Measurements from ENCODE around the gene DIAPH1. TPM values are rescaled to one million over a fixed set of nuclear protein-coding genes. Genes with fewer than 3 reads are reported as not detected.

DIAPH1 gene
- total RNA-seq, 4 donors from 2014 or later, result 35.2 to 62.3 (median 53.4) TPM

DNA sequence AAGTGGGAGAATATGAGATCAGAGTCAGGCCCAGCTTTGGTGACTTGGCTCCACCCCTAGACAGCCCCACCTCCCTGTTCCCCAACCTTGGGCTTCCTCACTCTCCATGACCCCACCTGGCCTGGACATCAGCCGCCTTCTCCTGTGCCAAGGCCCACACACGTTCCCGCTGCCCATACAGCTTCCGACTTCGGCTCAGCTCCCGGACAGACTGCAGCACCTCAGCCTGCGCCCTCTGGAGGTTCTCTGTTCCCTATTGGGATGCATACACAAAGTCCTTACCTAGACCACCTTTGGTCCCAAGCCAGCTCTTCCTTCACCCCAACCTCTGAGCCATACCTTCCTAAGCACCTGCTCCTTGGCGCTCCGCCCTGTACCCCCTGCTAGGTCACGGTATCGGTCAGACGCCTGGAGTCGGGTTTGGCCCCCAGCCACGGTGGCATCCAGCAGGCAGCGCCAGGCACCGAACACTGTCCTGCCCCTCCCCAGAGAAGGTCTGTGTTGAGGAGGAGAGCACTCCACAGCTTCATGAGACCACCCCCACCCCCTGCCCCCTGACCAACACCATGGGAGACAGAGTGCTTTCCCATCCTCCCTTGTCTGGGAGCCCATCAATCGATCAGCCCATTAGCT, 30.4 kb upstream of the DIAPH1 start:
- peaks cover 0 to 23% (median 10%) of the 10 kb centered on the region in 3 donors for H3K4me1 ChIP-seq
- H3K27ac ChIP-seq, result no peak overlapping the region
- no peak overlapping the region for H3K4me3 ChIP-seq
- peaks cover 0 to 48% of the 10 kb centered on the region in 2 donors for H3K36me3 ChIP-seq
- H3K27me3 ChIP-seq, result no peaks in the 10 kb centered on the region
- no peaks in the 10 kb centered on the region for H3K9me3 ChIP-seq
- WGBS, 2 donors (ENCODE audit: low coverage in 1 of 2), result 82 to 100% methylated on average over 1 to 6 of the region's 17 CpGs
- TF ChIP-seq POLR2A (IDR thresholded peaks at IDR 0.05), result no peak
- ATAC-seq, result no peak

DNA sequence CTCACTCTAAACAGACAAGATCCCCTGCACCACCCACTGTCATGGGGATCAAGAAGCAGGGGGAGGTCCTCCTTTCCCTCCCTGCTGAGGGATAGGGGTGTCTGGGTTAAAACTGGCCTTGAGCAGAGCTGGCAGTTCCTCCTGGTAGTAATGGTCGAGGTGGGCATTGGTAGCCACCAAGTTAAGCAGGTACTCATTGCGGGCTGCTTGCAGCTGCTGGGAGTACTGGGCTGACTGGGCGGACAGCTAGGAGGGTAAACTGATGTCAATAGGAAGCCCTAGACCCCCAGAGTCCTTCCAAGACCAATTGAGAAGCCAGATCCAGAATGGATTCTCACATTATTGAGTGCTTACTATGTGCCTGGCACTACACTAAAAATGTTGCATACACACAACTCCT, 29.1 kb upstream of the DIAPH1 start:
- Histone ChIP-seq H3K9me3 (no peaks in the 10 kb centered on the region), H3K4me3 (no peak overlapping the region), H3K27ac (no peak overlapping the region), H3K27me3 (no peaks in the 10 kb centered on the region), H3K36me3 (peaks cover 0 to 54% of the 10 kb centered on the region in 2 donors), H3K4me1 (peaks cover 0 to 23% (median 10%) of the 10 kb centered on the region in 3 donors)
- no peak for ATAC-seq
- WGBS, 2 donors (ENCODE audit: low coverage in 1 of 2), result 60% methylated on average over 1 of the region's 3 CpGs; no CpG with 5 or more reads in 1 of the 2 donors
- TF ChIP-seq POLR2AphosphoS5 (IDR thresholded peaks at IDR 0.05) (no peak), CTCF (IDR thresholded peaks at IDR 0.05) (no peak), EP300 (IDR thresholded peaks at IDR 0.05) (no peak), POLR2A (IDR thresholded peaks at IDR 0.05) (no peak)

DNA sequence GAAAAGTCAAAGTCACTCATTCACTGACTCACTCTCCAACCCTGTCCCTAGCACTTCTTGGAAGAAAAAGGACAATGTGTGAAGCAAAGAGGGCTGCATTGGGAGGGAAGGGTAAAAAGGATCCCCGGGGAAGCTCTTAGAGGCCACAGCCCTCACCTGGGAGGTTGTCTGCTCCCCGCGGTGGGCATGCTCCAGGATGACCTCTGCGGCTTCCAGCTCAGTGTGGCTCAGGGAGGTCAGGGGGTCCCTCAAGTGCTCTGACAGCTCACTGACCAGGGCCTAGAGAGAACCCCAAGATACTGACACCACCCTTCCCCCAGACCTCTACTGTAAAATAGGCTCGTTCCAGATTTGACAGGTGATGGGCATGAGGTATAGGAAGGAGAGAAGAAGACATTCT, 28.4 kb upstream of the DIAPH1 start:
- TF ChIP-seq POLR2A (IDR thresholded peaks at IDR 0.05) (no peak), CTCF (IDR thresholded peaks at IDR 0.05) (no peak), POLR2AphosphoS5 (IDR thresholded peaks at IDR 0.05) (no peak), EP300 (IDR thresholded peaks at IDR 0.05) (no peak)
- Histone ChIP-seq H3K36me3 (peaks cover 0 to 60% of the 10 kb centered on the region in 2 donors), H3K9me3 (no peaks in the 10 kb centered on the region), H3K4me3 (no peak overlapping the region), H3K4me1 (peaks cover 0 to 23% (median 10%) of the 10 kb centered on the region in 3 donors), H3K27me3 (no peaks in the 10 kb centered on the region), H3K27ac (no peak overlapping the region)
- WGBS, 2 donors (ENCODE audit: low coverage in 1 of 2), result 81 to 100% methylated on average over 1 to 5 of the region's 5 CpGs
- ATAC-seq, result no peak

GRCh38 chr5:141646026-141646425, 27.2 kb upstream of the DIAPH1 start:
- peaks cover 0 to 16% (median 10%) of the 10 kb centered on the region in 3 donors for H3K4me1 ChIP-seq
- no peaks in the 10 kb centered on the region for H3K27me3 ChIP-seq
- H3K36me3 ChIP-seq, result peaks cover 0 to 72% of the 10 kb centered on the region in 2 donors
- no peaks in the 10 kb centered on the region for H3K9me3 ChIP-seq
- WGBS, 2 donors (ENCODE audit: low coverage in 1 of 2), result 90% methylated on average over 6 of the region's 6 CpGs; no CpG with 5 or more reads in 1 of the 2 donors
- H3K4me3 ChIP-seq, result no peak overlapping the region
- no peak overlapping the region for H3K27ac ChIP-seq
- no peak for ATAC-seq
- TF ChIP-seq EP300 (IDR thresholded peaks at IDR 0.05), result no peak
- no peak for TF ChIP-seq CTCF (IDR thresholded peaks at IDR 0.05)
- TF ChIP-seq POLR2A (IDR thresholded peaks at IDR 0.05), result no peak
- no peak for TF ChIP-seq POLR2AphosphoS5 (IDR thresholded peaks at IDR 0.05)

- Histone ChIP-seq H3K4me3 (no peak overlapping the region), H3K27me3 (peaks cover 11% of the 10 kb centered on the region), H3K9me3 (no peaks in the 10 kb centered on the region), H3K36me3 (peaks cover 0 to 66% of the 10 kb centered on the region in 2 donors), H3K27ac (no peak overlapping the region), H3K4me1 (peaks cover 0 to 13% (median 8%) of the 10 kb centered on the region in 3 donors)
- ATAC-seq, result no peak
- 100% methylated on average over 1 of the region's 2 CpGs; no CpG with 5 or more reads in 1 of the 2 donors for WGBS, 2 donors (ENCODE audit: low coverage in 1 of 2)
- no peak for TF ChIP-seq POLR2AphosphoS5 (IDR thresholded peaks at IDR 0.05)
- TF ChIP-seq EP300 (IDR thresholded peaks at IDR 0.05), result no peak
- no peak for TF ChIP-seq POLR2A (IDR thresholded peaks at IDR 0.05)
- TF ChIP-seq CTCF (IDR thresholded peaks at IDR 0.05), result no peak
Observed at GRCh38 chr5:141641634-141642267, 23.0 kb upstream of the DIAPH1 start.

Data from gastroesophageal sphincter (tissue), 4 donors.